ENCODE measurements around the gene SETBP1. TPM values are rescaled to one million over a fixed set of nuclear protein-coding genes. Genes with fewer than 3 reads are reported as not detected.

The SETBP1 gene
- total and polyA plus RNA-seq, 2 of the 8 experiments (the other 6 are each of a cell fraction or from before 2014, with no cell fraction given), result 2.0 to 6.5 TPM

- H2BK12ac ChIP-seq (ENCODE audit: low read depth, low read length), result no peak overlapping the region
- no peak overlapping the region for H3K14ac ChIP-seq (ENCODE audit: insufficient read length)
- H3K9ac ChIP-seq (replicated peaks in 1 of 4; ENCODE audit: extremely low read depth in 1 of 4, low read depth in 3 of 4, low read length in 3 of 4), result no peak overlapping the region
- no peak overlapping the region for H2AK5ac ChIP-seq (ENCODE audit: low read depth, low read length)
- no peaks in the 10 kb centered on the region for H3K79me1 ChIP-seq (ENCODE audit: low read depth, low read length)
- no peak overlapping the region for H2AFZ ChIP-seq (ENCODE audit: low read length)
- H3K27me3 ChIP-seq (replicated peaks in 1 of 4; ENCODE audit: control insufficient read depth in 3 of 4, extremely low read depth in 1 of 4, insufficient read depth in 3 of 4, low read length in 3 of 4), result no peaks in the 10 kb centered on the region
- no peak overlapping the region for H2BK15ac ChIP-seq (ENCODE audit: low read length)
- no peak overlapping the region for H2BK5ac ChIP-seq (ENCODE audit: low read depth, low read length)
- no peak overlapping the region for H3K4ac ChIP-seq (replicated peaks; ENCODE audit: insufficient read length, low read depth, low read length)
- H3K4me3 ChIP-seq (ENCODE audit: extremely low read depth in 1 of 4, insufficient read depth in 2 of 4, low read depth in 3 of 4, low read length in 4 of 4), result no peak overlapping the region
- peaks cover 0 to 4% (median 3%) of the 10 kb centered on the region in 4 experiments; a peak in 1 of 7 replicates for H3K4me1 ChIP-seq (replicated peaks in 1 of 4; ENCODE audit: control insufficient read depth in 3 of 4, insufficient read depth in 4 of 4, low read length in 3 of 4)
- H4K5ac ChIP-seq (ENCODE audit: insufficient read length, low read depth, low read length), result no peak overlapping the region
- H3K9me3 ChIP-seq (ENCODE audit: insufficient read depth in 2 of 2, low read depth in 1 of 2, low read length in 1 of 2), result no peaks in the 10 kb centered on the region
- H2BK120ac ChIP-seq (replicated peaks; ENCODE audit: low read depth, low read length), result no peak overlapping the region
- no peak overlapping the region for H3K27ac ChIP-seq (ENCODE audit: low read depth, low read length)
- WGBS, 2 experiments (ENCODE audit: extremely low coverage in 1 of 2, insufficient coverage in 1 of 2, insufficient read length in 1 of 2, insufficient replicate concordance in 2 of 2, low coverage in 1 of 2, low lambda C conversion rate in 2 of 2, missing lambda C conversion rate in 1 of 2), result 100% methylated on average over 1 of the region's 1 CpG; no CpG with 5 or more reads in 1 of the 2 experiments
- H4K8ac ChIP-seq (ENCODE audit: extremely low read depth, insufficient read depth, low read length), result no peak overlapping the region
- no peaks in the 10 kb centered on the region for H3K36me3 ChIP-seq (ENCODE audit: control insufficient read depth in 2 of 4, insufficient read depth in 4 of 4, low read length in 3 of 4)
- H3K79me2 ChIP-seq (ENCODE audit: control insufficient read depth in 1 of 2, insufficient read depth in 2 of 2, low read length in 2 of 2), result no peaks in the 10 kb centered on the region
- no peak for DNase-seq (ENCODE audit: low read depth in 1 of 2, low spot score in 2 of 2)
- TF ChIP-seq CTBP2 (IDR thresholded peaks at IDR 0.05; ENCODE audit: borderline replicate concordance, insufficient read depth, insufficient read length, low read length) (no peak), RBBP5 (IDR thresholded peaks at IDR 0.05; ENCODE audit: borderline replicate concordance, low read depth, low read length) (no peak), PHF8 (conservative IDR thresholded peaks at IDR 0.05; ENCODE audit: low read depth, low read length) (no peak), CEBPB (IDR thresholded peaks at IDR 0.05; ENCODE audit: low read depth, low read length) (no peak), TAF1 (IDR thresholded peaks at IDR 0.05; ENCODE audit: low read depth, low read length) (no peak), SIX5 (IDR thresholded peaks at IDR 0.05; ENCODE audit: low read depth, low read length) (no peak), TAF7 (optimal IDR thresholded peaks at IDR 0.05; ENCODE audit: borderline replicate concordance, low read depth, low read length) (no peak)
- H2BK20ac ChIP-seq (ENCODE audit: low read length), result no peak overlapping the region
- no peak overlapping the region for H3K4me2 ChIP-seq (ENCODE audit: insufficient read depth in 1 of 2, low read depth in 2 of 2, low read length in 2 of 2)
- no peaks in the 10 kb centered on the region for H4K20me1 ChIP-seq (replicated peaks in 1 of 2; ENCODE audit: control insufficient read depth in 1 of 2, insufficient read depth in 2 of 2, low read length in 2 of 2)
- POLR2A ChIA-PET (ENCODE audit: partially characterized antibody), result no interaction called here
- no peak overlapping the region for H3K23ac ChIP-seq (ENCODE audit: insufficient read length)
- CTCF ChIA-PET (ENCODE audit: partially characterized antibody), result interaction anchor here (1.0 kb wide), 1 partner anchor 9 kb away, joined by 4 read pairs; no protein-coding TSS in a partner anchor
- FAIRE-seq, result no peak
- H4K91ac ChIP-seq (replicated peaks; ENCODE audit: insufficient read length, low read length), result no peak overlapping the region
- no peak overlapping the region for H3K18ac ChIP-seq (ENCODE audit: extremely low read depth, low read length)
- H3K56ac ChIP-seq (replicated peaks; ENCODE audit: insufficient read length, low read depth, low read length), result no peak overlapping the region
- no peaks in the 10 kb centered on the region; the same call in 1 of the 2 replicates for H3K23me2 ChIP-seq (ENCODE audit: low read depth, low read length)
These were observed 426.7 kb downstream of the SETBP1 start for GRCh38 chr18:45107425-45107824.

Data from H1 (cell line).